ENCODE measurements around the gene SPEM3.
"Not testable (repeated sequence)": the region's sequence is repeated elsewhere in the genome, so short reads cannot be mapped to it uniquely, and the experiment has no call there.

The SPEM3 gene

GRCh38 chr17:7443499-7444485, 15.1 kb downstream of the SPEM3 start:
- no peak for DNase-seq

GRCh38 chr17:7444682-7445618, 16.3 kb downstream of the SPEM3 start, which contains the start of gene CHRNB1:
CHRNB1 (plus strand) TSS chr17:7445061; CDS start chr17:7445128, 67 bp downstream.
- peak; percentile 65 for DNase-seq

GRCh38 chr17:7445619-7445968, 16.9 kb downstream of the SPEM3 start:
- no peak for DNase-seq

- DNase-seq: no peak
These were observed 19.8 kb downstream of the SPEM3 start for GRCh38 chr17:7448461-7448860.

GRCh38 chr17:7459961-7460545, 31.4 kb downstream of the SPEM3 start:
- no peak for DNase-seq

GRCh38 chr17:7460850-7461660, 32.4 kb downstream of the SPEM3 start:
- no peak for DNase-seq

- DNase-seq: no peak
These were observed 34.1 kb downstream of the SPEM3 start for GRCh38 chr17:7462474-7463371.

- DNase-seq: no peak
These were observed 34.8 kb downstream of the SPEM3 start for GRCh38 chr17:7463372-7463846.

GRCh38 chr17:7464081-7464480, 35.4 kb downstream of the SPEM3 start:
- no peak for DNase-seq

- no peak for DNase-seq
These were observed 37.1 kb downstream of the SPEM3 start for GRCh38 chr17:7465597-7466275.

- DNase-seq: no peak
These were observed 37.6 kb downstream of the SPEM3 start for GRCh38 chr17:7466318-7466638.

GRCh38 chr17:7466639-7467341, 38.1 kb downstream of the SPEM3 start:
- no peak for DNase-seq

GRCh38 chr17:7467498-7467897, 38.8 kb downstream of the SPEM3 start:
- DNase-seq: no peak

- no peak for DNase-seq
These were observed 39.6 kb downstream of the SPEM3 start for GRCh38 chr17:7468290-7468689.

GRCh38 chr17:7468804-7469389, 40.2 kb downstream of the SPEM3 start:
- DNase-seq: no peak

- not testable (repeated sequence) for DNase-seq
These were observed 41.2 kb downstream of the SPEM3 start for GRCh38 chr17:7469843-7470242.

GRCh38 chr17:7470457-7470973, 41.9 kb downstream of the SPEM3 start:
- not testable (repeated sequence) for DNase-seq

- DNase-seq: no peak
These were observed 43.1 kb downstream of the SPEM3 start for GRCh38 chr17:7471729-7472128.

- not testable (repeated sequence) for DNase-seq
These were observed 46.1 kb downstream of the SPEM3 start for GRCh38 chr17:7474767-7475166.
